Astrocyte (in vitro differentiated cells and primary cell): ENCODE data around the gene TBX18. TPM values are rescaled to one million over a fixed set of nuclear protein-coding genes. Genes with fewer than 3 reads are reported as not detected.
A peak's percentile ranks its signal among the peaks of the same experiment; 100 is the strongest.

Source experiments
- DNase-seq: peaks from one replicate; pipeline ENCODE4 v3.0.0-alpha.2; 2010; ENCODE audit warnings: low read depth
- FAIRE-seq: peaks from 2 replicates; lab custom pipeline; 2011; peaks lifted over from hg19 to GRCh38; lab: Jason Lieb, UNC
- H2AFZ ChIP-seq: 2 replicates; pipeline ENCODE4 v1.6.0; 2012; ENCODE audit warnings: low read depth, low read length, inconsistent platforms
- H3K27ac ChIP-seq: 2 replicates; pipeline ENCODE4 v1.5.1; 2011; ENCODE audit warnings: low read depth, low read length, inconsistent platforms
- H3K27me3 ChIP-seq: 2 replicates; pipeline ENCODE4 v1.6.0; 2011; ENCODE audit warnings: low read length, inconsistent platforms; ENCODE audit not compliant: insufficient read depth
- H3K36me3 ChIP-seq: 2 replicates; pipeline ENCODE4 v1.5.1; 2011; ENCODE audit warnings: low read length, inconsistent platforms; ENCODE audit not compliant: insufficient read depth
- H3K4me1 ChIP-seq: 2 replicates; pipeline ENCODE4 v1.5.1; 2011; ENCODE audit warnings: low read length, inconsistent platforms; ENCODE audit not compliant: insufficient read depth
- H3K4me2 ChIP-seq: 2 replicates; pipeline ENCODE4 v1.6.0; 2012; ENCODE audit warnings: low read length, inconsistent platforms
- H3K4me3 ChIP-seq: 2 replicates; pipeline ENCODE4 v1.5.1; 2011; ENCODE audit warnings: low read depth, mild to moderate bottlenecking, low read length, inconsistent platforms; ENCODE audit not compliant: insufficient read depth
- H3K79me2 ChIP-seq: 2 replicates; pipeline ENCODE4 v1.6.0; 2012; ENCODE audit warnings: mild to moderate bottlenecking, low read length, inconsistent platforms; ENCODE audit not compliant: insufficient read depth
- H3K9ac ChIP-seq: 2 replicates; pipeline ENCODE4 v1.6.0; 2012; ENCODE audit warnings: mild to moderate bottlenecking, low read length, inconsistent platforms
- H3K9me3 ChIP-seq: 2 replicates; pipeline ENCODE4 v1.5.1; 2012; ENCODE audit warnings: low read depth, mild to moderate bottlenecking, low read length, inconsistent platforms; ENCODE audit not compliant: insufficient read depth
- H4K20me1 ChIP-seq: 2 replicates; pipeline ENCODE4 v1.6.0; 2012; ENCODE audit warnings: low read length, inconsistent platforms; ENCODE audit not compliant: insufficient read depth
- H3K27ac Mint-ChIP-seq: one replicate; pipeline ENCODE4 v1.8.0; 2021; ENCODE audit warnings: mild to moderate bottlenecking, mixed read lengths; ENCODE audit not compliant: unreplicated experiment
- H3K27me3 Mint-ChIP-seq: one replicate; pipeline ENCODE4 v1.8.0; 2021; ENCODE audit warnings: low read depth, mixed read lengths; ENCODE audit not compliant: unreplicated experiment
- H3K36me3 Mint-ChIP-seq: one replicate; pipeline ENCODE4 v1.8.0; 2021; ENCODE audit warnings: low read depth, mixed read lengths; ENCODE audit not compliant: unreplicated experiment
- H3K4me1 Mint-ChIP-seq: one replicate; pipeline ENCODE4 v1.8.0; 2021; ENCODE audit warnings: low read depth, mixed read lengths; ENCODE audit not compliant: unreplicated experiment
- H3K4me3 Mint-ChIP-seq: one replicate; pipeline ENCODE4 v1.8.0; 2021; ENCODE audit warnings: mild to moderate bottlenecking, moderate library complexity, mixed read lengths; ENCODE audit not compliant: unreplicated experiment
- H3K9me3 Mint-ChIP-seq: one replicate; pipeline ENCODE4 v1.8.0; 2021; ENCODE audit warnings: mild to moderate bottlenecking, mixed read lengths; ENCODE audit not compliant: unreplicated experiment
- EZH2 ChIP-seq: IDR thresholded peaks from 2 replicates; pipeline ENCODE4 v1.6.1; 2012; ENCODE audit warnings: mild to moderate bottlenecking, low read length, inconsistent platforms; ENCODE audit not compliant: insufficient read depth
- total RNA-seq: library from RNA; stranded (reverse); gene quantifications from 2 replicates; pipeline ENCODE4 v1.2.1, GENCODE V29; 2021
- TF ChIP-seq, protein P1 (sequence below): IDR thresholded peaks from 2 replicates; pipeline ENCODE4 v1.5.1; 2011; ENCODE audit warnings: low read depth, mild to moderate bottlenecking, inconsistent platforms, low read length, moderate library complexity; ENCODE audit not compliant: insufficient read depth

Gene TBX18
- total RNA-seq, 1 donor from 2014 or later: 12.5 TPM

DNA sequence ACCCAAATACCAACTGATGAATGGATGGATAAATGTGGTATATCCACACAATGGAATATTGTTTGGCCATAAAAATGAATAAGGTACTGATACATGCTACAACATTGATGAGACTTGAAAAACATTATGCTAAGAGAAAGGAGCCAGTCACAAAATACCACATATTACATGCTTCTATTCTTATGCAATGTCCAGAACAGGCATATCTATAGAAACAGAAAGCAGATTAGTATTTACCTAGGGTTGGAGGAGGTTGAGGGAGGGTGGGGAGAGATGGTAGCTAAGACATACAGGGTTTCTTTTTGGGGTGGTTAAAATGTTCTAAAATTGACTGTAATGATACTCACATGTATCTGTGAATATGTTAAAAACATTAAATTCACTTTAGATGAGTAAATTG lies 24.8 kb upstream of the TBX18 start:
- H3K9me3 Mint-ChIP-seq: peaks cover 2% of the 10 kb centered on the region
- peaks cover 15% of the 10 kb centered on the region for H3K27me3 Mint-ChIP-seq
- DNase-seq: no peak

DNA sequence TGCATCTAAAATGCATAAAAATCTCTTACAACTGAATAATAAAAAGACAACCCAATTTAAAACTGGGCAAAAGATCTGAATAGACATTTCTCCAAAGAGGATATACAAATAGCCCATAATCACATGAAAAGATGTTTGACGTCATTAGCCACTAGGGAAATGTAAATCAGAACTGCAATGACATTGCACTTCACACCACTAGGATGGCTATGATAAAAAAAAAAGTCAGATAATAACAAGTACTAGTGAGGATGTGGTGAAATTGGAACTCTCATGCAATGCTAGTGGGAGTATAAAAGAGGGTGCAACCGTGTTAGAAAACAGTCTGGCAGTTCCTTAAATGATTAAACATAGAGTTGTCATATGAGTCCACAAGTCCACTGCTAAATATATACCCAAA lies 24.3 kb upstream of the TBX18 start:
- Histone ChIP-seq H2AFZ (no peak overlapping the region), H3K4me1 (no peaks in the 10 kb centered on the region), H3K79me2 (no peaks in the 10 kb centered on the region), H3K36me3 (no peaks in the 10 kb centered on the region), H3K4me2 (no peak overlapping the region), H3K9me3 (no peaks in the 10 kb centered on the region), H3K27me3 (peaks cover 3% of the 10 kb centered on the region), H3K9ac (no peak overlapping the region), H4K20me1 (no peaks in the 10 kb centered on the region), H3K4me3 (no peak overlapping the region), H3K27ac (no peak overlapping the region)
- no peak overlapping the region for H3K4me3 Mint-ChIP-seq
- peaks cover 20% of the 10 kb centered on the region for H3K27me3 Mint-ChIP-seq
- H3K27ac Mint-ChIP-seq: no peak overlapping the region
- no peaks in the 10 kb centered on the region for H3K9me3 Mint-ChIP-seq
- FAIRE-seq: no peak
- no peak for DNase-seq
- no peaks in the 10 kb centered on the region for H3K36me3 Mint-ChIP-seq
- TF ChIP-seq EZH2: no peak
- TF ChIP-seq, protein P1, sequence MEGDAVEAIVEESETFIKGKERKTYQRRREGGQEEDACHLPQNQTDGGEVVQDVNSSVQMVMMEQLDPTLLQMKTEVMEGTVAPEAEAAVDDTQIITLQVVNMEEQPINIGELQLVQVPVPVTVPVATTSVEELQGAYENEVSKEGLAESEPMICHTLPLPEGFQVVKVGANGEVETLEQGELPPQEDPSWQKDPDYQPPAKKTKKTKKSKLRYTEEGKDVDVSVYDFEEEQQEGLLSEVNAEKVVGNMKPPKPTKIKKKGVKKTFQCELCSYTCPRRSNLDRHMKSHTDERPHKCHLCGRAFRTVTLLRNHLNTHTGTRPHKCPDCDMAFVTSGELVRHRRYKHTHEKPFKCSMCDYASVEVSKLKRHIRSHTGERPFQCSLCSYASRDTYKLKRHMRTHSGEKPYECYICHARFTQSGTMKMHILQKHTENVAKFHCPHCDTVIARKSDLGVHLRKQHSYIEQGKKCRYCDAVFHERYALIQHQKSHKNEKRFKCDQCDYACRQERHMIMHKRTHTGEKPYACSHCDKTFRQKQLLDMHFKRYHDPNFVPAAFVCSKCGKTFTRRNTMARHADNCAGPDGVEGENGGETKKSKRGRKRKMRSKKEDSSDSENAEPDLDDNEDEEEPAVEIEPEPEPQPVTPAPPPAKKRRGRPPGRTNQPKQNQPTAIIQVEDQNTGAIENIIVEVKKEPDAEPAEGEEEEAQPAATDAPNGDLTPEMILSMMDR: no peak
- H3K4me1 Mint-ChIP-seq: peaks cover 5% of the 10 kb centered on the region

More for the DNA sequence above, 24.8 kb upstream of the TBX18 start:
- Mint-ChIP-seq H3K27ac (no peak overlapping the region), H3K4me1 (peaks cover 5% of the 10 kb centered on the region), H3K4me3 (no peak overlapping the region), H3K36me3 (no peaks in the 10 kb centered on the region)
- H4K20me1 ChIP-seq: no peaks in the 10 kb centered on the region
- H3K27ac ChIP-seq: no peak overlapping the region
- no peaks in the 10 kb centered on the region for H3K4me1 ChIP-seq
- H3K79me2 ChIP-seq: no peaks in the 10 kb centered on the region
- no peaks in the 10 kb centered on the region for H3K36me3 ChIP-seq
- peak; percentile 5 for FAIRE-seq
- no peak overlapping the region for H2AFZ ChIP-seq
- no peak overlapping the region for H3K4me3 ChIP-seq
- H3K9me3 ChIP-seq: no peaks in the 10 kb centered on the region
- H3K27me3 ChIP-seq: no peaks in the 10 kb centered on the region
- TF ChIP-seq, protein P1: no peak
- TF ChIP-seq EZH2: no peak
- H3K9ac ChIP-seq: no peak overlapping the region
- no peak overlapping the region for H3K4me2 ChIP-seq

DNA sequence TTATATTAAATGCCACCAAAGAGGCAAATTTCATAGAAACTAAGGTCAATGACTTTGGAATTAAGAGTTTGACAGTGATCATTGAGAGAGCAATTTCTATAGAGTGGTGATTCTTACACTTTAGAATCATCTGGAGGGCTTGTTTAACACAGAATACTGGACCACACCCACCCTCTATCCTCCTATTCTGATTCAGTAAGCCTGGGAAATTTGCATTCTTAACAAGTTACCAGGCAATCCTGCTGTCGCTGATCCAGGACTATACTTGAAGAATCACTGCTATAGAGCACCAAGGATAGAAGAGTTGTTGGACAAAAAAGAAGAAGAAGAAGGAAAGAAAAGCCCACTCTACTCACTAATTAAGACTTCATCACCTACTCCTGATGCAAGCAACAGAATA lies 21.3 kb upstream of the TBX18 start:
- no peaks in the 10 kb centered on the region for H3K36me3 Mint-ChIP-seq
- DNase-seq (no peak), FAIRE-seq (no peak)
- no peak overlapping the region for H3K4me3 ChIP-seq
- no peak overlapping the region for H3K4me3 Mint-ChIP-seq
- H3K79me2 ChIP-seq: no peaks in the 10 kb centered on the region
- no peaks in the 10 kb centered on the region for H3K36me3 ChIP-seq
- H3K4me2 ChIP-seq: no peak overlapping the region
- H4K20me1 ChIP-seq: no peaks in the 10 kb centered on the region
- H3K27me3 Mint-ChIP-seq: peaks cover 46% of the 10 kb centered on the region
- no peak overlapping the region for H2AFZ ChIP-seq
- no peak overlapping the region for H3K9ac ChIP-seq
- no peak overlapping the region for H3K27ac ChIP-seq
- no peaks in the 10 kb centered on the region for H3K9me3 ChIP-seq
- peaks cover 3% of the 10 kb centered on the region for H3K27me3 ChIP-seq
- no peaks in the 10 kb centered on the region for H3K4me1 Mint-ChIP-seq
- TF ChIP-seq EZH2: no peak
- TF ChIP-seq, protein P1: no peak
- H3K4me1 ChIP-seq: no peaks in the 10 kb centered on the region
- H3K9me3 Mint-ChIP-seq: no peaks in the 10 kb centered on the region
- H3K27ac Mint-ChIP-seq: no peak overlapping the region
